GM13977 (cell line): ENCODE results near the gene CDCA8.

Experiments used
- DNase-seq: peaks from one replicate; pipeline ENCODE4 v3.0.0; 2012; ENCODE audit warnings: low spot score
- in situ Hi-C: fragments of 300-500 bp; cut with MboI; formaldehyde crosslinking; loops from one replicate; pipeline ENCODE4 v1.12.0; 2022; ENCODE audit warnings: low sequenced_read_pairs, low pct_unique_long_range_greater_than_20kb, mixed read lengths, inconsistent platforms; ENCODE audit not compliant: unreplicated experiment
- TF ChIP-seq, protein P1 (sequence below): IDR thresholded peaks from 2 replicates; pipeline ENCODE4 v1.5.1; 2012; ENCODE audit warnings: mild to moderate bottlenecking, control low read depth; ENCODE audit not compliant: insufficient read depth; ENCODE audit errors: extremely low read depth, missing control alignments

CDCA8 gene

DNA sequence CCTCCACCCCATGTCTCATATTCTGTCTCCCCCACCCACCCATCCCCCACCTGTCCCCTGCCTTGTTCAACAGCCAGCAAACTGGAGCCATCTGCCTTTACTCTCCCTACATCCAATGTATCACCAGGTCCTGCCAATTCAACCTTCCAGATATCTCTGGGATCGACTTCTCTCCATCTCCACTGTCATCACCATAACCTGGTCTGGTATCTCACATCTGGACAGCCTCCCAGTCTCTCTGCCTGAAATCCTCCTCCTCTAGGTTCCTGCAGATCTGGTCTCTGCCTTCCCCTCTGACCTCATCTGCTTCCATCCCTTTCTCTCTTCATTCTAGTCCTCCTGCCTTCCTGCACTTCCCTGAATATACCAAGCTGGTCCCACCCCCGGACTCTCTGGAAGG, 22.2 kb upstream of the CDCA8 start:
- no peak for DNase-seq
- TF ChIP-seq, protein P1, sequence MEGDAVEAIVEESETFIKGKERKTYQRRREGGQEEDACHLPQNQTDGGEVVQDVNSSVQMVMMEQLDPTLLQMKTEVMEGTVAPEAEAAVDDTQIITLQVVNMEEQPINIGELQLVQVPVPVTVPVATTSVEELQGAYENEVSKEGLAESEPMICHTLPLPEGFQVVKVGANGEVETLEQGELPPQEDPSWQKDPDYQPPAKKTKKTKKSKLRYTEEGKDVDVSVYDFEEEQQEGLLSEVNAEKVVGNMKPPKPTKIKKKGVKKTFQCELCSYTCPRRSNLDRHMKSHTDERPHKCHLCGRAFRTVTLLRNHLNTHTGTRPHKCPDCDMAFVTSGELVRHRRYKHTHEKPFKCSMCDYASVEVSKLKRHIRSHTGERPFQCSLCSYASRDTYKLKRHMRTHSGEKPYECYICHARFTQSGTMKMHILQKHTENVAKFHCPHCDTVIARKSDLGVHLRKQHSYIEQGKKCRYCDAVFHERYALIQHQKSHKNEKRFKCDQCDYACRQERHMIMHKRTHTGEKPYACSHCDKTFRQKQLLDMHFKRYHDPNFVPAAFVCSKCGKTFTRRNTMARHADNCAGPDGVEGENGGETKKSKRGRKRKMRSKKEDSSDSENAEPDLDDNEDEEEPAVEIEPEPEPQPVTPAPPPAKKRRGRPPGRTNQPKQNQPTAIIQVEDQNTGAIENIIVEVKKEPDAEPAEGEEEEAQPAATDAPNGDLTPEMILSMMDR = no peak
- in situ Hi-C loops = loop anchor here (10.0 kb wide), 1 partner anchor 65 kb away; no protein-coding TSS in a partner anchor

DNA sequence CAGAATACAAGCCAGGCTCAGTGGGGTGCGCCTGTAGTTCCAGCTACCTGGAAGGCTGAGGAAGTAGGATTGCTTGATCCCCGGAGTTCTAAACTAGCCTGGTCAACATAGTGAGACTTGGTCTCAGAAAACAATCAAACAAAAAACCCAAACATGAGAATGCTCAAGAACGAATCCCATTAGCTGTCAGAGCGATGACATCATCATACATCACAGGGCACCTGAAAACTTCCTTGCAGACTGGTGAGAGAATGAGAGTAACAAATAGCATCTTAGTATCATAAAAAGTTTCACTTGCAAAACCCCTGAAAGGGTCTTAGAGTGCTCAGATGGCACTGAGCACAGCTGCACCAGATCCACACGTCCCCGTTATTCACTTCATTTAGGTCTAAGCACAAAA, 21.1 kb upstream of the CDCA8 start:
- in situ Hi-C loops = loop anchor here (10.0 kb wide), 1 partner anchor 66 kb away; no protein-coding TSS in a partner anchor
- TF ChIP-seq, protein P1 = no peak
- no peak for DNase-seq

DNA sequence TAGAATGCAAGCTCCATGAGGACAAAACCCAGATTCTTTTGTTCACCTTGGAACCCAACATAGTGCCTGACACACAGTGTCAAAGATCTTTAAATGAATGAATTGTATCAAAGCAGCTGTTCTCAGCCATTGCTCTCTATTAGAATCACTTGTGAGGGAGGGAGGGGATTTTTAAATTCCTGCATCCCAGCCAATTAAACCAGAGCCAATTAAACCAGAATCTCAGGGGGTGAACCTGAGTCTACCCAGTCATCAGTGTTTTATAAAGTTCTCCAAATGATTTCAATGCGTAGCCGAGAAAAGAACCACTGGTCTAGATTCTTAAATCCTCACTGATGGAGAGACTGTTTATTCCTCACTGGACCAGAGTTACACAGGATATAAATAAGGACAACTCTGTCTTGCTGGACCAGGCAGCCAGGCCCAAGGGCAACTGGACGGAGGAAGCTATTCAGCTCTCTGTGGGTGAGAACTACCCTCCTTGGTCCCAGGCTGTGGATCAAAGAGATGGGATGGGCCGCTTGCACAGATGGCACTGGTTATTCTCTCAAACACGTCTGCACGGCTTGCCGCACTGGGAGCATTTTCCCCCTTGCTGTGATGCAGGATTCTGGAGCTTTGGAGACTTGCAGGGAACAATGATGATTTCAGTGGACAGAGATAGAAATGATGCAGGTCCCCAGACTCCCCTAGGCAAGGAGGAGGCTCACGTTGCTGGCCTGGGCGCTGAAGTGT, 20.0 kb upstream of the CDCA8 start:
- in situ Hi-C loops = loop anchor here (10.0 kb wide), 1 partner anchor 68 kb away; no protein-coding TSS in a partner anchor
- TF ChIP-seq, protein P1 = no peak
- DNase-seq = no peak

DNA sequence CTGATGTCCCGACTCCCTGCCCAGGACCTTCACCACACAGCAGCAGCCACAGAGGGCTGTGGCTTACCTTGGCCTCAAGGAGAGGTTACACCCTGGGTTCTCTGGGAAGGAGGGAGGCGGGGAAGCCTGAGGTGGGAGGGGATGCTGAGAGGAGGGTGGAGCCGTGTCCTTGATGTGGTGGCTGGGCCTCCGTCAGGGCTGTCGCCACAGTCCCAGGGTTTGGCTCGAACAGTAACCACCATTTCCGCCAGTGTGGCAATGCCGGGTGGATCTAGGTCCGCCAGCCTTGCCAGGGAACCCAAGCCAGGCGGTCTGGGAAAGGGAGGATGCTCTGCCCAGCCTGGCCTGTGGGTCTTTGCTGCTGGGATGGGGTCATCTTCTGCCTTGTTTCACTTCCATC, 18.4 kb upstream of the CDCA8 start:
- TF ChIP-seq, protein P1 = no peak
- DNase-seq = no peak
- in situ Hi-C loops = loop anchor here (10.0 kb wide), 1 partner anchor 69 kb away; no protein-coding TSS in a partner anchor

DNA sequence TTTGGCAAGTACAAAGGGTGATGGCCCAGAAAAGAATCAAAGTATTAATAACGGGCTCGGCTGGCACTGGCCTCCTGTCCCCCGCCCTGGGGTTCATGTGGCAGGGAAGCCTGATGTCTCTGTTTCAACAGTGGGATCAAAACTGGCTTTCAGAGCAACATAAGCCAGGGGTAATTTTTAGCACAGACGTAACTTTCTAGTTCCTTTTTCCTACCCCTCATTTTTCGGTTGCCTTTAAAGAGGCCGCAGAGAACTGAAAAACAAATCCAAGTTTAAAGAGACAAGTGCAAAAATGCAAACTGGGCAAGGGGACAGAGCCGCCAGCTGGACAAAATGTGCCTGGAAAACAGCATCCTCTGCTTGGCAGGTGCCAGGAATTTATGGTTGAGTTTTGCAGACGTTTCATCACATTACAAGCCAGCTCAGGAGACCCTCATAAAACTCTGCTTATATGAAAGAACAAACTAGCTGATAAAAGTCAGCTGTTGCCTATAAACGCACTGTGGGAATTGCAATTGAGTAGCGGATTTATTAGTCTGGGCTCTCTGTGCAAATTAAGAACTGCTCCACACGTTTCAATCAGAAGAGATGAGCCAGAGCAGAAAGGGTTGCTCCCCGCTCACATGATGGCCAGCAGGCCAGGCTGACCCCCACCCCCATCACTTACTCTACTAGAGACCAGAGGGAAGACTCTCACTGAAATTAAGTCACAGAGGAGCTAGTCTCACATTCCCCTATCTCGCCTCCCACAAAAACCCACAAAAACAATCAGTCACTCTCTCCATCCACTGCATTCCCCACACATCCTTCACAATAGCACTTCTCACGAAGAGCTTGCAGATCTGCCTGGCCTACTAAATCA, 15.8 kb upstream of the CDCA8 start:
- in situ Hi-C loops = loop anchor here (10.0 kb wide), 1 partner anchor 72 kb away; no protein-coding TSS in a partner anchor
- TF ChIP-seq, protein P1 = peak; percentile 28
- DNase-seq = peak; percentile 48

DNA sequence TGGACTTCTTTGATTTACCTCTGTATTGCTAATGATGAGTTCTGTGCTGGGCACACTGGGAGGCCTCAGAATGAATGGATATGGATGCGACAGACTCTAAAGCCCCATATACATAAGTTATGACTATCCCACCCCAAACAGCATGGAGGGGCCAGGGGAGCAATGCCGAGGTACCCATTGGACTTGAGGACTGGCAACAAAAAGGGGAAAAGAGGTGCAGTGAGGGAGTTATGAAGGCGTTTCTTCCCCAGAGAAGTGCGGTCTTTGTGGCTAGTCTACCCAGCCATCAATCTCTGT, 15.2 kb upstream of the CDCA8 start:
- DNase-seq = no peak
- in situ Hi-C loops = loop anchor here (10.0 kb wide), 1 partner anchor 72 kb away; no protein-coding TSS in a partner anchor
- TF ChIP-seq, protein P1 = no peak
